HG03045 (cell line): Measurements from ENCODE around the gene TBC1D8.
A peak's percentile ranks its signal among the peaks of the same experiment; 100 is the strongest.
"Not testable (repeated sequence)": the region's sequence is repeated elsewhere in the genome, so short reads cannot be mapped to it uniquely, and the experiment has no call there.

ENCODE experiments used
- ATAC-seq: cut with Tn5 transposase; IDR thresholded peaks from one replicate; pipeline ENCODE4 v1.9.1; 2021; ENCODE audit warnings: mild to moderate bottlenecking, moderate library complexity; ENCODE audit not compliant: unreplicated experiment

The TBC1D8 gene

DNA sequence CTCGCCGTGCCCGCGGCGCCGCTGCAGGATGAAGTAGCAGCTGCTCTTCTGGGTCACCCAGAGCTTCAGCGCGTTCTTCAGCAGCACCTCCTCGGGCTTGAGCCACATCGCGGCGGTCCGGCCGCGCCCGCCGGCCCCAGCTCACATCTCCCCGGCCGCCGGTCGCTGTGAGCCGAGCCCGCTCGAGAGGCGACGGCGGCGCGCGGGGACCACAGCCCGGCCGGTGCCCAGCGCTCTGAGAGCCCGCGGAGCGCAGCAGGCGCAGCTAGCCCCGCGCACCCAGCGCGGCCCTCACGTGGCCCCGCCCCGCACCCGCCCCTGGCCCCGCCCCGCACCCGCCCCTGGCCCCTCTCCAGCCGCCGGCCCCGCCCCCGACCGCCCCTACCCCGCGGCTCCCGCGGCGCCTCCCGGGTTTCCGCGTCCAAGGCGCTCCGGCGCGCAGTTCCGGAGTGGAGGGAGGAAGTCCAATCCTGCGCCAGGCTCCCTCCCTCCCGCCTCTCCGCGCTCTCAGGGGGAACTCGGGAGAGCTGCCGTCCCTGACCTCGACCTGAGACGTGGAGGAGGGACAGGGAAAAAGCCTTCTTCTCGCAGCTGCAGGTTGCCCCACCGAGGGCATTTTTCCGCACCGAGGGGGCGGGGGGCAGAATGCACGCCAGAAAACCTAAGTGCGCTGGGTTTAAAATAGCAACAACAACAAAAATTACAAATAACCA is at the start of gene TBC1D8:
TBC1D8 (minus strand) TSS at position 237 of the 713 bp plus-strand sequence; CDS start at position 108, 129 bp downstream.
- ATAC-seq = peak; percentile 65

DNA sequence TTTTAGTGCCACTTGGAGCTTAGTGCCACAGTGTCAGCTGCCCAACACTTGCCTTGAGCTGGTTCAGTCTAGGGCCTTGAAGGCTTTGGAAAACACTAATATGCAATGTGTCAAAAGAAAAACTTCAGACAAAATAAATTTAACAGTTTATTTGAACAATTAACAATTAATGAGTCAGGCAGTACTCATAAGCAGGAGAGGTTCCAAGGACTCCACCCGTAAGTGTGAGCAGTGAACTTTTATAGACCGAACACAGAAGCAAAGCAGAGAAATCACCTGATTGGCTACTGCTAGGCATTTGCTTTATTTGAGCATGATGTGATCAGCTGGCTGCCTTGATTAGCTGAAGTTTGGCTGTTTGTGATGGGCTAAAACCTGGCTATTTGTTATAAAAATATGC is 49.5 kb upstream of the TBC1D8 start:
- no peak for ATAC-seq

DNA sequence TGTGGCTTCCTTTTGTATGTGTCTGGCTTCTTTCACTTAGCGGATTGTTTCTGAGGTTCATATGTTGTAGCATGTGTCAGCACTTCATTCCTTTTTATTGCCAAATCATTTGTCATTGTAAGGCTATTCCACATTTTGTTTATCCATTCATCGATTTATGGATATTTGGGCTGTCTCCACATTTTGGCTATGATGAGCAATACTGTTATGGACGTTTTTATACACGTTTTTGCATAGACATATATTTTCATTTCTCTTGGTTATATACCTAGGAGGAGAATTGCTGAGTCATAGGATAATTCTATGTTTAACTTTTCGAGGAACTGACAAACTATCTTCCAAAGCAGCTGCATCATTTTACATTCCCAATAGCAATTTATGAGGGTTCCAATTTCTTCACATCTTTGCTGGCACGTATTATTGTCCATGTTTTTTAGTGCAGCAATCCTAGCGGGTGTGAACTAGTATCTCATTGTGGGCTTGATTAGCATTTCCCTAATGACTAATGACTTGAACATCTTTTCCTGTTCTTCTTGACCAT is 48.1 kb upstream of the TBC1D8 start:
- ATAC-seq = no peak

DNA sequence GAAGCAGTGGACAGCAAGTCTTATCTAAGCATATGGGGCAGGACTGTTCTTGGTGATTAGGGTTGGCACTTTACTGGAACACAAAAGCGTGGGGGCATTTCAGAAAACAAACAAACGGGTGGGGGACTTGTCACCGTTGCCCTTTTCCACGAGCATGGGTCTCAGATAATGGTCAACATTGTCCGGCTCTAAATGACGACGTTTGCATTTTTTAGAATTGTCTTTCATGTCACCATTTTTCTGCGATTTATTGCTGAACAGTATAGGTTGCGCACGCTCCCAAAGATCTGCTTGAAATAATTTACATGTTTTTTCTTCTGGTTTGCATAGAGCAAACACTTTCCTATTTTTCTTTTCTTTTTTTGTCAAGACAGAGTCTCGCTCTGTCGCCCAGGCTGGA is 46.6 kb upstream of the TBC1D8 start:
- ATAC-seq = no peak

DNA sequence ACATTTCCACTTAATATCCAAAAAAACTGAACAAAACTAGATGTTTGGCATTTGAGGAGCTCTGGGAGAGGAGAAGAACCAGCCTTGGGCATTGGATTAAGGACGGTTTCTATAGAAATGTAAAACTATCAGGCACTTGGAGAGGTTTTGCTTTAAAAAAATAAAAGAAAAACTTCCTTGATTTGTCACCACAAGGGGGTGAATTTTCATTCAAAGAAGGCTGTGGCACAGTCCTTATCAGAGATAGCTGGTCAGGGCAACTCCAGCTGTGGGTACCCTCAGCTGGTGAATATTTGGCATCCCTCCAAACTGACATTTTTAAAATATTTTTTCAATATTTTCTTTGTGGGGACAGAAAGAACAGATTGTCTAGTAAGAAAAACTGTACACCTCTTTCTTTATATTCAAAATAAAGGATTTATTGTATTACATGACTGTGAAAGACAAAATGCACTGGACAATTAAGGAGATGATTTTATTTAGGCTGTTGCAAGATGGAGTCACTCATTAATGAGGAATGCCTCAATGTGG is 46.1 kb upstream of the TBC1D8 start:
- no peak for ATAC-seq

DNA sequence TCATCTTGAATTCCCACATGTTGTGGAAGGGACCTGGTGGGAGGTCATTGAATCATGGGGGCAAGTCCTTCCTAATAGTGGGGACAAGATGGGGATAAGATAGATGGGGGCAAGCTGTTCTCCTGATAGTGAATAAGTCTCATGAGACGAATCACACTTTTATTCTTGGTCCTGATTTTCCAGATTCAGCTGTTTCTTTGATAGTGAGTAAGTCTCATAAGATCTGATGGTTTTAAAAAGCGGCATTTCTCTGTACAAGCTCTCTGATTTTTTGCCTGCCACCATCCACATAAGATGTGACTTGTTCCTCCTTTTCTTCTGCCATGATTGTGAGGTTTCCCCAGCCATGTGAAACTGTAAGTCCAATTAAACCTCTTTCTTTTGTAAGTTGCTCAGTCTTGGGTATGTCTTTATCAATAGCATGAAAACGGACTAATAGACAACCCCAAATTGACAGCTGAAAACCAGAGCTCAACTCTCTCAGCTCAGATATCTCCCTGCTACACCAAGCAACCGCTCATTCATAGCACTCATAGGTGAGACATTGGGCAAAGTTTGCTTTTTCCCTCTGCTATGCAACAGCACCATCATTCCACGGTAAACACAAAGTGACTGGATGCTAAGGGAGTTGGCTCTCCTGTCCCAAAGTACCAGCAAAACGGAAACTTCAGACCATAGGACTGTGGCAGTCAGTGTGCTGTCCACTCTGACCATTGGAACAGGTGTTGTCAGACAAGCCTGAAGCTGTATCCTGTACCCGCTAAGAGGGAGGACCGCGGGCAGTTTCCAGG is 44.9 kb upstream of the TBC1D8 start:
- no peak for ATAC-seq

DNA sequence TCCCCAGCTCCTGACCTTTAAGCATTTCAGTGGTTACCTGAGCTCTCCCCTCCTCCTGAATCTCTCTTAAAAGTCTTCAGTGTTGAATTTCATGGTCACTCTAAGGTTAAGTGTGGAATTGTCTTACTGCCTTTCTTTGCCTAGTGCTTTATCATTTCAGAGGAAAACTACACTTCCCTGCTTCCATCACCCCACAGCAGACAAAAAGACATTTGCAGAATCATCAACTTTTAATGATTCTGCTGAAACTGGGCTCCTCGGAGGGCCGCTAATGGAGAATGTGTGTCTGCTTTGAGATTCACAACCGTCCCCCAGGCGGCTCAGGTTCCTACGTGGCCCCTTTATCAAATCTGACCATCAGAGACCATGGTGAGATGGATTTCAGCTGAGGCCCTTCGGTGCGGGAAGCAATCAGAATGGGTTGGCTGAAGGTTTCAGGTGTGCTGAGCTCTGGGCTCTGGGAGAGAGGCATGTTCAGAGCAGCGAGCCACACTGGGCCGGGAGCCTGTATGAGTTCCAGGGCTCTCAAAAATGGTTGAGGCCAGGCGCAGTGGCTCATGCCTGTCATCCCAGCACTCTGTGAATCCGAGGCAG is 41.9 kb upstream of the TBC1D8 start:
- ATAC-seq = no peak

DNA sequence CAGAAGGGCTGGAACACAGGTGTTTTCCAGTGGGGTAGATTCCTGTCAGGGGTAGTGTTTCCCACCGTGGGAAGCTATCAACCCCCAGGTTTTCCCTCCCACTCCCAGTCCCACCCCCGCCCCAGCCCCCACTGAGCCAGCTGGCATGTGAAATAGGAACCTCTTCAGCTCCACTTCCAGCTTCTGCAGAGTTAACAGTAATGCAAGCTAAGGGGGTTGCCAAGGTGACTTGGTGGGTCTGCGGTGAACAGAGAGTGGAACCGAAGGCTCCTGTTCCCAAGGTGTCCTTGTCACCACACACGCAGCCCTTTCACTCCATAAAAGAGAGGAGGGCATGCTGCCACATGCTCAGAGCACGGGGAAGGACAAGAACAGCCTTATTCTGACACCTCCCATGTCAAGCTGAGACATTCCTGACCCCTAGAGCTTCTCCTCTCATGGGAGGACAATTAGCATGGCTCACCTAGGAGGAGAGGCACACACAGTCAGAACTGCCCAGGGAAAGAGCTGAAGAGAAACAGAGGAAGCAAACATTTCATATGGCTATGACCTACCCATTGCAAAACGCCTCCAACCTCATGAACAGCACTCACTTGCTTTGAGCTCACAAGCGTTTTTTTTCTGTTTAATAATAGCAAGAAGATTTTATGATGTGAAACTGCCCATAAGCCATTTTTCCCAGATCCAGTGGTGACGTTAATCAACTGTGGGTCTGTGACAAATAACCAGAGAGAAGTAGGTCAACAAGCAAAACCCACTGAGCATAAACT is 39.8 kb upstream of the TBC1D8 start:
- no peak for ATAC-seq

DNA sequence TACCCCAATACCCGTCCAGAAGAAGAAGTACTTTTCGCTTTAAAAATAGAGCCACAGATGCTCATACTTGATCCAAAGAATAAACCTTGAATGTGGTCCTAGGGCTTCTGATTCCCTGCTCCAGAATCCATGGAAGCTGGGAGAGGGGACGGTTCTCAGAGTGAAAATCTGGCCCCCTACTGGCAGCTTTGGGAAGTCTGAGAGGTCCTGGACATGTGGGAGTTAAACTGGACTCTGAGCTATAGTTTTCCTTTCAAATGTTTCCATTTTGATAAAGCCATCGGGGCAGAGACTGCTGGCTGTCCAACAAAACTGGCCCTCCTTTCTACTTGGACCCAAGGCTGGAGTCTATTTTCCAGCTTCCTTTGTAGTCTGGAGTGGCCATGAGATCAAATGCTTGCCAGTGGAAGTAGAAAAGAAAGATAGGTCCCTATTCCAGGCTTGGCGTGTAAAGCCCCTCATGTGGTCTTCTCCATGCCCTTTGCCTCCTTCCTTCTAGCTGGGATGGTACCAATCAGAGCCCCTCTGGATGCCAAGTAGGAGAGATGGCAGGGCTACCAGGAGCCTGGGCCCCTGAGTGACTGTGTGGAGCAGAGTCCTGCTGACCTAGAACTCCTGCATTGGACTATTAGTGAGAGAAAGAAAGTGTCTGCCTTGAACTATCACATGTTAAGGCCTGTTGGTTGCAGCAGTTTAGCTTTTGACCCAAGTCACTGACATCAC is 37.7 kb upstream of the TBC1D8 start:
- ATAC-seq = no peak

DNA sequence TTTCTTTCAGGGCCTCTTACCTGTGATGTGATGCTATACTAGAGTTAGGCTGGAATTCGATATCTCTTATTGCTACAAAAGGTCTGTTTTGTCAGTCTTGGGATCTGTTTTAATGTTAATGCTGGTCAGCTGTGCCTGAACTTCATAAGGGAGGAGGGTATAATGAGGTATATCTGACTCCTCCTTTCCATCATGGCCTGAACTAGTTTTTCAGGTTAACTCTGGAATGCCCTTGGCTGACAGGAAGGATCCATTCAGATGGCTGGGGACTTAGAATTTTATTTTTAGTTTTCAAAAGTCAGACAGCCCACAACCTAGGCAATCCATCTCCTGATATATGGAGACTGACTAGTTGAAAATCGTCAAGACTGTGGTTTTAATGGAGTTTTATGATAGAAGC is 35.9 kb upstream of the TBC1D8 start:
- no peak for ATAC-seq

DNA sequence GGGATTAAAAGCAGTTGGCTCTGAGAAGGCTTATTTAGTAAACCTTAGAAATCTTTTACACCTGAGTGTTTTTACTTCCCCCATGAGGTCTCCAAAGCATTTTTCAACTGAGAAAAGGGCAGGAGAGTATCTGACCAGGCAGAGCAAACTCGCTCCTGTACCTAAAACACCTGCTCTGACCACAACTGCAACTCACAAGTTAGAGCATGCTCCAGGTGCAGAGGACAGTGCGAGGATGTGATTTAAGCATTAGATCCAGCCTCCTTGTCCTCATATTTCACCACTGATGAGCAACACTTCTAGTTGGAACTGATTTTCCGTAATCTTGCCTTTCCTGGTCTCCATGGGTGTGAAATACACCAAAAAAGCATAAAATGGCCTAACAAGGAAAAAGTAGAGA is 34.5 kb upstream of the TBC1D8 start:
- ATAC-seq = no peak

DNA sequence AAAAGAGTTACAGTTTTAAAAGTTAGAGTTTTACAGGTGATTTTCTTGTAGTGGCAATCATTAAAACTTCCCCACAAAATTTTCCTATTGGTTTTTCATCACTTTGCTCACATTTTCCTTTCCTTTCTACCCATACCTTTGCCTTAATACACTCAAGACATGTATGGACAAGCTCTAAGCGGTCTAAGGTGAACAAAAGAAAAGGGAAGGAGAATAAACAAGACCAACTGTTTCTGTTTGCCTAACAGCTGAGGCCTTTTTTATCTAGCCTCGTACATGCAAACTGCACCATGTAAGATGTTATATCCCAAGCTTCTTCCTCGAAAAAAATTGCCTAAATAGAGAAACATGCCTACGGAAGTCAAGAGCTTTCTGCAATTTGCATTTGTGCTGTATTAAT is 33.9 kb upstream of the TBC1D8 start:
- ATAC-seq = no peak

DNA sequence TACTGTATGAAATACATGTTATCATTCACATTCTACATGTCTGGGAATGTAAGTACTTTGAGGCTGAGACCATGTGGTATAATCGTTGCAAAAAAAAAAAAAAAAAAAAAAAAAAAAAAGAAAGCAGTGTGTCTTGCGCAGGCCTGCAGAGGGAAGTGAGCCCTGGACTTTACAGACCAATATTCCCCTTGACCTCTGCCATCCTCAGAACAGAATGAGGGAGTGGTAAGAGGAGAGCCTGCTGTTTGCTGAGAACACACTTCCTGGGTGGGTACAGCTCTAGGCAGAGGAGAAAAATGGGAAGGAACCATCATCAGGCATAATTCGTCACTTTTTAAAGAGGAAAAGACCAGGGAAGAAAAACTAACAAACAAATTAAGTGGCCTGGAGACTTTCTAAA is 28.8 kb upstream of the TBC1D8 start:
- ATAC-seq = no peak

DNA sequence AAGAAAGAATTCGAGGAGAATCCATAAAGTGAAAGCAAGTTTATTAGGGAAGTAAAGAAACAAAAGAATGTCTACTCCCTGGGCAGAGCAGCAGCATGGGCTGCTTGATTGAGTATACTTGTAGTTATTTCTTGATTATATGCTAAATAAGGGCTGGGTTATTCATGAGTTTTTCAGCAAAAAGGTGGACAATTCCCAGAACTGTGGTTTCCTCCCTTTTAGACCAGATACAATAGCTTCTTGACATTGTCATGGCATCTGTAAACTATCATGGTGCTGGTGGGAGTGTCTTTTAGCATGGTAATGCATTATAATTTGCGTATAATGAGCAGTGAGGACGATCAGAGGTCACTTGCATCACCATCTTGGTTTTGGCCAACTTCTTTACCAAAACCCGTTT is 25.6 kb upstream of the TBC1D8 start:
- ATAC-seq = no peak

DNA sequence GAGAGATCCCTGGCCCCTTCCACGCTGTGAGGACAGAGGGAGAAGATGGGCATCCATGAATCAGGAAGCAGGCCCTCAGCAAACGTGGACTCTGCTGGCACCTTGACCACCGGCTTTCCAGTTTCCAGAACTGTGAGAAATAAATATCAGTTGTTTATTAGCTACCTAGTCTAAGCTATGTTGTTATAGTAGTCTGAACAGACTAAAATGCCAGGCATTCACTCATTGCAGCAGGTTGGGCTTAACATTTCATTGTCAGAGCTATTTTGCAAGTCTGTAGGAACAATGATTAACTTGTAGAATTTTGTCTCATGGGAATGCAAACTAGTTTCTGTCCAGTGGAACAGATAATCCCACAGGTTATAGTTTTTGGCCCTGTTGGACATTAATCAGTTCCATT is 24.8 kb upstream of the TBC1D8 start:
- ATAC-seq = no peak

DNA sequence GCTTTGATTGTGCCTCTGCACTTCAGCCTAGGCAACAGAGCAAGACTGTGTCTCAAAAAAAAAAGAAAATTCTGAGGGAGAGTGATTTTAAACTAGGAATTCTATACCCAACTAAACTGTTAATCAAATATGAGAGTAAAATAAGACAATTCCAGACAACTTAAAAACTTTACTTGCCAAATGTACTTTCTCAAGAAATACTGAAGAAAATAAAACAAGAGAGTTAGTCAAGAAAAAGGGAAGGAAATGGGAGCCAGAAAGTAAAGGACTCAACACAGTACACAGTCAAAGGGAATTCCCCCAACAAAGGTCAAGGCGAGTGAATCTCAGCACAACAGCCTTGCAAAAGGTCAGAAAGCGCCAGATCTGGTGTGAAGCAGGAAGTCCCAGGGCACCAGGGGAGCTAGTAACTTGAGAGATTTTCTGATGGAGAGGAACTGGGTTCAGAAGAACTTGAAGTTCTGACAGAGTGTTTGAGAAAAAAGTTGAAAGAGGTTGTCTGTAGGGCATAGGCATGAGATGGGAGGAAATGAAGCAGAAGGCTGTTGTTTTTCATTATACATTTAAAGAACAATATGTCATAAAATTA is 22.6 kb upstream of the TBC1D8 start:
- ATAC-seq = no peak

DNA sequence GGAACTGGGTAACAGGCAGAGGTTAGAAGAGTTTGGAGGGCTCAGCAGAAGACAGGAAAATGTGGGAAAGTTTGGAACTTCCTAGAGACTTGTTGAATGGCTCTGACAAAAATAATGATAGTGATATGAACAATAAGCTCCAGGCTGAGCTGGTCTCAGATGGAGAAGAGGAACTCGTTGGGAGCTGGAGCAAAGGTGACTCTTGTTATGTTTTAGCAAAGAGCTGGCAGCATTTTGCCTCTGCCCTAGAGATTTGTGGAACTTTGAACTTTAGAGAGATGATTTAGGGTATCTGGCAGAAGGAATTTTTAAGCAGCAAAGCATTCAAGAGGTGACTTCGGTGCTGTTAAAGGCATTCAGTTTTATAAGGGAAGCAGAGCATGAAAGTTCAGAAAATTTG is 18.6 kb upstream of the TBC1D8 start:
- not testable (repeated sequence) for ATAC-seq

DNA sequence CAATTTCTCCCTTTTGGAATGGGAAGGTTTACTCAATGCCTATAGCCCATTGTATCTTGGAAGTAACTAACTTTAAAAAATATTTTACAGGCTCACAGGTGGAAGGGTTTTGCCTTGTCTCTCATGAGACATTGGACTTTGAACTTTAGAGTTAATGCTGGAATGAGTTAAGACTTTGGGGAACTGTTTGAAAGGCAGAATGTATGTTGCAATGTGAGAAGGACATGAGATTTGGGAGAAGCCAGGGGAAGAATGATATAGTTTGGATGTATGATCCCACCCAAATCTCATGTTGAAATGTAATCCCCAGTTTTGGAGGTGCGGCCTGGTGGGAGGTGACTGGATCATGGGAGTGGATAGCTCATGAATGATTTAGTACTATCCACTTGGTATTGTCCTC is 17.5 kb upstream of the TBC1D8 start:
- no peak for ATAC-seq

DNA sequence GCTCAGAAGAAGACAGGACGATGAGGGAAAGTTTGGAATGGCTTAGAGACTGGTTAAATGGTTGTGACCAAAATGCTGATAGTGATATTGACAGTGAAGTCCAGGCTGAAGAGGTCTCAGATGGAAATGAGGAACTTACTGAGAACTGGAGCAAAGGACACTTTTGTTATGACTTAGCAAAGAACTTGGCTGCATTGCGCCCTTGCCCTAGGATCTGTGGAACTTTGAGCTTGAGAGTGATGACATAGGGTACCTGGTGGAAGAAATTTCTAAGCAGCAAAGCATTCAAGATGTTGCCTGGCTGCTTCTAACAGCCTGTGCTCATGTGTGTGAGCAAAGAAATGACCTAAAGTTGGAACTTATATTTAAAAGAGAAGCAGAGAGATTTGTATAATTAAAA is 16.4 kb upstream of the TBC1D8 start:
- ATAC-seq = not testable (repeated sequence)

DNA sequence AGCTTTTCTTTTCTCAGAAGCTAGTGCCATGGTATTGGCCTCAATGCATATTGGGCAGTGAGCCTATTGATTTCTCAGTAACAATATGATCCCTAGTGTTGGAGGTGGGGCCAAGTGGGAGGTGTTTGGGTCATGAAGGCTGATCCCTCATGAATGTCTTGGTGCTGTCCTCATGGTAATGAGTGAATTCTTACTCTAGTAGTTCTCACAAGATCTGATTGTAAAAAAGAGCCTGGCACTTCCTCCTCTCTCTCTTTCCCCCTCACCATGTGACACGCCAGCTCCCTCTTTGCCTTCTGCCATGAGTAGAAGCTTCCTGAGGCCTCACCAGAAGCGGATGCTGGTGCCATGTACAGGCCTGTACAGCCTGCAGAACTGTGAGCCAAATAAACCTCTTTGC is 12.8 kb upstream of the TBC1D8 start:
- ATAC-seq = no peak
